Panc1 (cell line): ENCODE measurements around the gene BHLHA15. TPM values are rescaled to one million over a fixed set of nuclear protein-coding genes. Genes with fewer than 3 reads are reported as not detected.

Experiments used
- ATAC-seq: fragments of 200-7000 bp; cut with Tn5 transposase; 2 replicates; pipeline ENCODE4 v1.9.1; 2020; ENCODE audit warnings: mild to moderate bottlenecking, moderate library complexity
- BruUV-seq: library from RNA; stranded (reverse); fragments of 400-500 nt; replicated peaks from 2 replicates; lab custom pipeline; 2021; lab: Mats Ljungman, UMichigan
- CTCF ChIA-PET: fragments of 300-600 bp; sonication (Branson Sonifier 250); formaldehyde crosslinking; loops from one replicate; lab custom pipeline; 2022; ENCODE audit warnings: antibody characterized with exemption; lab: Charles Lee
- POLR2A ChIA-PET: fragments of 300-600 bp; sonication (Branson Sonifier 250); formaldehyde crosslinking; loops from one replicate; lab custom pipeline; 2022; ENCODE audit warnings: antibody characterized with exemption; lab: Charles Lee
- DNase-seq: peaks from one replicate; pipeline ENCODE4 v3.0.0-alpha.2; 2010; ENCODE audit warnings: low read depth, low spot score
- H3K27ac ChIP-seq: 2 replicates; pipeline ENCODE4 v1.5.1; 2011; ENCODE audit warnings: mild to moderate bottlenecking, low read length, inconsistent platforms
- H3K27me3 ChIP-seq: fragments of 200-500 bp; sonication (Bioruptor generic); 2 replicates; pipeline ENCODE4 v1.6.0; 2014; ENCODE audit warnings: low read length, inconsistent platforms; ENCODE audit not compliant: control insufficient read depth, insufficient read depth
- H3K36me3 ChIP-seq: fragments of 200-500 bp; sonication (Bioruptor generic); 2 replicates; pipeline ENCODE4 v1.5.1; 2014; ENCODE audit warnings: inconsistent platforms, mild to moderate bottlenecking, low read length, moderate library complexity; ENCODE audit not compliant: control insufficient read depth, insufficient read depth
- H3K4me1 ChIP-seq: 2 replicates; pipeline ENCODE4 v1.5.1; 2011; ENCODE audit warnings: inconsistent platforms, mild to moderate bottlenecking, low read length, moderate library complexity; ENCODE audit not compliant: control insufficient read depth, insufficient read depth
- H3K4me3 ChIP-seq, 2 experiments: 2 replicates each; pipeline ENCODE4 v1.5.1; 2011 to 2012; ENCODE audit warnings: low read depth in 2 of 2, low read length in 2 of 2, mild to moderate bottlenecking in 2 of 2, inconsistent platforms in 1 of 2, moderate library complexity in 1 of 2
- H3K9me3 ChIP-seq: fragments of 200-500 bp; sonication (Bioruptor generic); 2 replicates; pipeline ENCODE4 v1.5.1; 2014; ENCODE audit warnings: low read depth, mild to moderate bottlenecking, inconsistent platforms, low read length, moderate library complexity; ENCODE audit not compliant: control insufficient read depth, insufficient read depth
- POLR2AphosphoS5 ChIP-seq: IDR thresholded peaks from 2 replicates; pipeline ENCODE4 v1.6.1; 2012; ENCODE audit warnings: mild to moderate bottlenecking, low read depth, low read length, moderate library complexity
- SIN3A ChIP-seq: IDR thresholded peaks from 2 replicates; pipeline ENCODE4 v1.6.1; 2012; ENCODE audit warnings: low read depth, mild to moderate bottlenecking, low read length, moderate library complexity, borderline replicate concordance; ENCODE audit not compliant: insufficient read depth
- TCF7L2 ChIP-seq: IDR thresholded peaks from 2 replicates; pipeline ENCODE4 v1.6.1; 2011; ENCODE audit warnings: mild to moderate bottlenecking, low read depth, low read length, inconsistent platforms
- in situ Hi-C: cut with HindIII; loops from 2 replicates; pipeline ENCODE4 v1.10.0; 2016; ENCODE audit warnings: low sequenced_read_pairs, low pct_unique_long_range_greater_than_20kb
- intact Hi-C: fragments of 100-400 bp; cut with micrococcal nuclease; formaldehyde crosslinking; loops from one replicate; pipeline ENCODE4 v1.10.0; 2022; ENCODE audit not compliant: unreplicated experiment
- total RNA-seq: library from RNA; stranded (reverse); gene quantifications from one replicate; pipeline ENCODE4 v1.2.1, GENCODE V29; 2021; ENCODE audit not compliant: unreplicated experiment
- TF ChIP-seq, protein P1 (sequence below): fragments of 450-650 bp; IDR thresholded peaks from 2 replicates; pipeline ENCODE4 v1.5.1; 2017; ENCODE audit warnings: mild to moderate bottlenecking
- TF ChIP-seq, protein P2 (sequence below), 2 experiments: IDR thresholded peaks; 2 replicates each; pipeline ENCODE4 v1.6.1; 2011 to 2012; ENCODE audit warnings: low read depth in 2 of 2, control low read depth in 1 of 2, low read length in 1 of 2, mild to moderate bottlenecking in 1 of 2, moderate library complexity in 1 of 2; ENCODE audit not compliant: insufficient read depth in 1 of 2

The BHLHA15 gene
- total RNA-seq, 1 experiment from 2014 or later = 0.26 TPM

DNA sequence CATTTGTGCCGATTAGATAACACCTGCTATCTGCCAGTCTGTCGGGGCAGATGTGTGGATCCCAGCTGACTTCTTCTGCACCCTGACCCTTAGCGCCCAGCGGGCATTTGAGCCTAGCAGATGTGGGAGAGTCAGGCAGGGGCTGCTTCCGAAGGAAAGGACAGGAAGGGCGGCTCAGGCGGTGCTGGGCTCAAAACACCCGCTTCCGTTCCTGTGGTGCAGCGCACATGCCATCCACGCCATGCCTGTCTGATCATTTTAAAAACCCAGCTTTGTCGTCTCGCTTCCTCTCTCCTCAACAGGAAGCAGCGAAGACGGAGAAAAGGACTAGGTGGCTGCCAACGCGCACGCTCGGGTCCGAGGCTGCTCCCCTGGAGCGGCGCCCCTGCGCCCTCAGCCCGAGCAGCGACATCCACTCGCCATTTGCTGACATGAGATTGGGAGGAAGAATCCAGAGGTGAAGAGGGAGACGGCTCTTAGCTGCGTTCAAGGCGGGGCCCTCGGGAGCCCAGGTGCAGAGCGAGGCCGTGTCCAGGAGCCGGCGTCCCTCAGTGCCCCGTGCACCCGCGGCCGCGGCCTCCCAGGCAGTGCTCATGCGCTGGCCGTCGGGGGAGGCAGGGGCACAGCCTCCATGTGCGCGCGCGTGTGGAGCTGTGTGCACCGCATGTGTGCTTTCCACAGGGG lies 5.9 kb upstream of the BHLHA15 start:
- Histone ChIP-seq H3K9me3 (no peaks in the 10 kb centered on the region), H3K36me3 (no peaks in the 10 kb centered on the region), H3K27ac (no peak overlapping the region), H3K4me3 (no peak overlapping the region), H3K4me1 (no peaks in the 10 kb centered on the region), H3K27me3 (no peaks in the 10 kb centered on the region)
- ChIA-PET CTCF (no interaction called here), POLR2A (no interaction called here)
- BruUV-seq = no TSS peak
- no peak for TF ChIP-seq POLR2AphosphoS5
- TF ChIP-seq SIN3A = no peak
- TF ChIP-seq TCF7L2 = no peak
- TF ChIP-seq, protein P1, sequence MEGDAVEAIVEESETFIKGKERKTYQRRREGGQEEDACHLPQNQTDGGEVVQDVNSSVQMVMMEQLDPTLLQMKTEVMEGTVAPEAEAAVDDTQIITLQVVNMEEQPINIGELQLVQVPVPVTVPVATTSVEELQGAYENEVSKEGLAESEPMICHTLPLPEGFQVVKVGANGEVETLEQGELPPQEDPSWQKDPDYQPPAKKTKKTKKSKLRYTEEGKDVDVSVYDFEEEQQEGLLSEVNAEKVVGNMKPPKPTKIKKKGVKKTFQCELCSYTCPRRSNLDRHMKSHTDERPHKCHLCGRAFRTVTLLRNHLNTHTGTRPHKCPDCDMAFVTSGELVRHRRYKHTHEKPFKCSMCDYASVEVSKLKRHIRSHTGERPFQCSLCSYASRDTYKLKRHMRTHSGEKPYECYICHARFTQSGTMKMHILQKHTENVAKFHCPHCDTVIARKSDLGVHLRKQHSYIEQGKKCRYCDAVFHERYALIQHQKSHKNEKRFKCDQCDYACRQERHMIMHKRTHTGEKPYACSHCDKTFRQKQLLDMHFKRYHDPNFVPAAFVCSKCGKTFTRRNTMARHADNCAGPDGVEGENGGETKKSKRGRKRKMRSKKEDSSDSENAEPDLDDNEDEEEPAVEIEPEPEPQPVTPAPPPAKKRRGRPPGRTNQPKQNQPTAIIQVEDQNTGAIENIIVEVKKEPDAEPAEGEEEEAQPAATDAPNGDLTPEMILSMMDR = no peak
- TF ChIP-seq, protein P2, sequence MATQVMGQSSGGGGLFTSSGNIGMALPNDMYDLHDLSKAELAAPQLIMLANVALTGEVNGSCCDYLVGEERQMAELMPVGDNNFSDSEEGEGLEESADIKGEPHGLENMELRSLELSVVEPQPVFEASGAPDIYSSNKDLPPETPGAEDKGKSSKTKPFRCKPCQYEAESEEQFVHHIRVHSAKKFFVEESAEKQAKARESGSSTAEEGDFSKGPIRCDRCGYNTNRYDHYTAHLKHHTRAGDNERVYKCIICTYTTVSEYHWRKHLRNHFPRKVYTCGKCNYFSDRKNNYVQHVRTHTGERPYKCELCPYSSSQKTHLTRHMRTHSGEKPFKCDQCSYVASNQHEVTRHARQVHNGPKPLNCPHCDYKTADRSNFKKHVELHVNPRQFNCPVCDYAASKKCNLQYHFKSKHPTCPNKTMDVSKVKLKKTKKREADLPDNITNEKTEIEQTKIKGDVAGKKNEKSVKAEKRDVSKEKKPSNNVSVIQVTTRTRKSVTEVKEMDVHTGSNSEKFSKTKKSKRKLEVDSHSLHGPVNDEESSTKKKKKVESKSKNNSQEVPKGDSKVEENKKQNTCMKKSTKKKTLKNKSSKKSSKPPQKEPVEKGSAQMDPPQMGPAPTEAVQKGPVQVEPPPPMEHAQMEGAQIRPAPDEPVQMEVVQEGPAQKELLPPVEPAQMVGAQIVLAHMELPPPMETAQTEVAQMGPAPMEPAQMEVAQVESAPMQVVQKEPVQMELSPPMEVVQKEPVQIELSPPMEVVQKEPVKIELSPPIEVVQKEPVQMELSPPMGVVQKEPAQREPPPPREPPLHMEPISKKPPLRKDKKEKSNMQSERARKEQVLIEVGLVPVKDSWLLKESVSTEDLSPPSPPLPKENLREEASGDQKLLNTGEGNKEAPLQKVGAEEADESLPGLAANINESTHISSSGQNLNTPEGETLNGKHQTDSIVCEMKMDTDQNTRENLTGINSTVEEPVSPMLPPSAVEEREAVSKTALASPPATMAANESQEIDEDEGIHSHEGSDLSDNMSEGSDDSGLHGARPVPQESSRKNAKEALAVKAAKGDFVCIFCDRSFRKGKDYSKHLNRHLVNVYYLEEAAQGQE (IDR thresholded peaks at IDR 0.05; ENCODE audit: insufficient read depth in 1 of 2, low read depth in 2 of 2, low read length in 1 of 2) = no peak
- in situ Hi-C loops (no loop called here), intact Hi-C loops (no loop called here)
- DNase-seq (no peak), ATAC-seq (no peak)

DNA sequence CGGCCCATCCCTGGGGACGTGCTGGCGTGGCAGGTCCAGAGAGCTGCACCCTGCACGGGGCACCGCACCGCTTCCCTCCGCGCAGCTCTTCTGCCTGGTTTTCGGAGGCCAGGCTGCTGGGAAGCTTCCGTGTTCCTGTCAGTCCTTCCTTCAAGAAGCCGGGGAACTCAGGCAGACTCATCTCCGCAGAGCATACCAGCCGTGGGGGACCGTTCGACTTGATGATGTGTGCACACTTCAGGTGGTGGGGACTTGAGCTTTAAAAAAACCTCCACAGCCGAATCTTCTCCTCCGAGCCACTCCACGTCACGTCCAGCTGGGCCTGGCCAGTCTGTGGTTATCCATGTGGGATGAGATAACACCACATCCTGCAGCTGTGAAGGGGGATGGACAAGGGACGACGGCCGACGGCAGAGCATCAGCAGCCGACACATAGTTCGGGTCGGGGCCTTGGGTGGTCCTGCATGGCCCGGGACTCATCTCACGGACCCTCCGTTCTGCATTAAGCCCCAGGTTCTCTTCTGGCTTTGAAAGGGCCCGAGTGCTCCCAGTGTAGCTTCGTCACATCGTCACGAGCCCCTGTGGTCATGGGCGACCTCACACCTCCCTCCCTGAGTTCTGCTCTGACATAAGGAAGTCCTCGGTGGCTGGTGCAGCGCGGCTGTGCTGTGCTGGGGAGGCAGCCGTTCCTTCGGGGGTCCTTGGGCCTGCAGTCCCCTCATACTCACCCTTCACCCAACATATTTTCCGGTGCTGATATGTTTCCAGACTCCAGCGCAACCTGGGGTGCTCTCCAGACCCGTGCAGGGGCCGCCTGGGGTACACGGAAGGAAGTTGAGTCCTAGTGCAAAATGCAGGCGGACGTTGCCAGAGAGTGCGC lies 4.5 kb upstream of the BHLHA15 start:
- in situ Hi-C loops (no loop called here), intact Hi-C loops (no loop called here)
- Histone ChIP-seq H3K4me3 (no peak overlapping the region), H3K27me3 (no peaks in the 10 kb centered on the region), H3K4me1 (no peaks in the 10 kb centered on the region), H3K36me3 (no peaks in the 10 kb centered on the region), H3K9me3 (no peaks in the 10 kb centered on the region), H3K27ac (no peak overlapping the region)
- BruUV-seq = no TSS peak
- DNase-seq (no peak), ATAC-seq (no peak)
- no peak for TF ChIP-seq POLR2AphosphoS5
- no peak for TF ChIP-seq SIN3A
- CTCF ChIA-PET = interaction anchor here (0.5 to 0.7 kb wide), 2 partner anchors 66 to 101 kb away, joined by 3 read pairs; no protein-coding TSS in a partner anchor
- POLR2A ChIA-PET = no interaction called here
